Keratinocyte (primary cell): ENCODE measurements around the gene KDM6B. TPM values are rescaled to one million over a fixed set of nuclear protein-coding genes. Genes with fewer than 3 reads are reported as not detected.

Experiments
- DNase-seq: peaks from one replicate; pipeline ENCODE4 v3.0.0-alpha.2; 2011; ENCODE audit warnings: low read depth, missing footprints, low spot score
- FAIRE-seq: peaks from 2 replicates; lab custom pipeline; 2011; peaks lifted over from hg19 to GRCh38; lab: Jason Lieb, UNC
- H2AFZ ChIP-seq: 2 replicates; pipeline ENCODE4 v1.6.0; 2012; ENCODE audit warnings: low read length, control low read depth, inconsistent platforms; ENCODE audit not compliant: control insufficient read depth
- H3K27ac ChIP-seq: 2 replicates; pipeline ENCODE4 v1.5.1; 2011; ENCODE audit warnings: low read length; ENCODE audit not compliant: control insufficient read depth, insufficient read depth
- H3K27me3 ChIP-seq: 3 replicates; pipeline ENCODE4 v1.6.0; 2011; ENCODE audit warnings: low read length; ENCODE audit not compliant: control insufficient read depth, insufficient read depth; ENCODE audit errors: extremely low read depth
- H3K36me3 ChIP-seq, 2 experiments: 2 replicates in 1 of 2; 3 replicates in 1 of 2; pipeline ENCODE4 v1.5.1; 2011; ENCODE audit warnings: low read length in 2 of 2, mild to moderate bottlenecking in 1 of 2; ENCODE audit not compliant: control insufficient read depth in 2 of 2, insufficient read depth in 2 of 2; ENCODE audit errors: extremely low read depth in 1 of 2
- H3K4me1 ChIP-seq: 3 replicates; pipeline ENCODE4 v1.5.1; 2011; ENCODE audit warnings: low read length; ENCODE audit not compliant: control insufficient read depth, insufficient read depth; ENCODE audit errors: extremely low read depth
- H3K4me2 ChIP-seq: 3 replicates; pipeline ENCODE4 v1.6.0; 2011; ENCODE audit warnings: low read depth, low read length; ENCODE audit not compliant: control insufficient read depth, insufficient read depth; ENCODE audit errors: extremely low read depth
- H3K4me3 ChIP-seq, 3 experiments: fragments of 200-600 bp in 1 of 3; sonication (generic) in 1 of 3; 2 replicates in 2 of 3; 3 replicates in 1 of 3; pipeline ENCODE4 v1.5.1; 2011 to 2016; ENCODE audit warnings: low read length in 3 of 3, mild to moderate bottlenecking in 3 of 3, control low read depth in 2 of 3, inconsistent platforms in 1 of 3, low read depth in 1 of 3, mixed read lengths in 1 of 3, mixed run types in 1 of 3, moderate library complexity in 1 of 3; ENCODE audit not compliant: control insufficient read depth in 2 of 3, insufficient read depth in 2 of 3; ENCODE audit errors: extremely low read depth in 1 of 3
- H3K79me2 ChIP-seq: 2 replicates; pipeline ENCODE4 v1.6.0; 2012; ENCODE audit warnings: low read length; ENCODE audit not compliant: control insufficient read depth, insufficient read depth
- H3K9ac ChIP-seq: 3 replicates; pipeline ENCODE4 v1.6.0; 2011; ENCODE audit warnings: low read length; ENCODE audit not compliant: control insufficient read depth, insufficient read depth; ENCODE audit errors: extremely low read depth
- H3K9me1 ChIP-seq: 3 replicates; pipeline ENCODE4 v1.6.0; 2011; ENCODE audit warnings: low read length; ENCODE audit not compliant: control insufficient read depth, insufficient read depth; ENCODE audit errors: extremely low read depth
- H3K9me3 ChIP-seq: 2 replicates; pipeline ENCODE4 v1.5.1; 2012; ENCODE audit warnings: low read depth, low read length; ENCODE audit not compliant: control insufficient read depth
- H4K20me1 ChIP-seq: 3 replicates; pipeline ENCODE4 v1.6.0; 2011; ENCODE audit warnings: low read length; ENCODE audit not compliant: control insufficient read depth, insufficient read depth; ENCODE audit errors: extremely low read depth
- EZH2 ChIP-seq: IDR thresholded peaks from one replicate; pipeline ENCODE4 v1.6.1; 2012; ENCODE audit warnings: inconsistent platforms, mild to moderate bottlenecking, low read length, moderate library complexity
- dilution Hi-C: fragments of 300-500 bp; cut with MboI; formaldehyde crosslinking; loops from one replicate; pipeline ENCODE4 v1.7.0; 2020; ENCODE audit warnings: low sequenced_read_pairs; ENCODE audit not compliant: extremely low pct_ligation_motif_present
- polyA plus RNA-seq, 5 experiments: library from polyadenylated mRNA; depleted of rRNA in 3 of 5; stranded (reverse) in 3 of 5; stranded (forward) in 1 of 5; unstranded in 1 of 5; fragments of >200 nt; gene quantifications; 1 replicate in 1 of 5; 2 replicates in 3 of 5; 3 replicates in 1 of 5; pipeline versions ENCODE4 v1.2.1 to v1.2.3, GENCODE V29; 2011 to 2012; ENCODE audit warnings: missing spikeins in 2 of 5, low read depth in 1 of 5, low replicate concordance in 1 of 5
- TF ChIP-seq, protein P1 (sequence below), 3 experiments: IDR thresholded peaks in 1 of 3; conservative IDR thresholded peaks in 1 of 3; optimal IDR thresholded peaks in 1 of 3; 2 replicates in 2 of 3; 3 replicates in 1 of 3; pipeline versions ENCODE3 to v1.5.1; 2011; ENCODE audit warnings: low read length in 3 of 3, mild to moderate bottlenecking in 3 of 3, moderate library complexity in 2 of 3, control low read depth in 1 of 3, inconsistent platforms in 1 of 3; ENCODE audit not compliant: insufficient read depth in 2 of 3; ENCODE audit errors: extremely low read depth in 1 of 3

KDM6B gene
- polyA plus RNA-seq, 1 donor (not counting 4 experiments of a cell fraction or from before 2014, with no cell fraction given), result 1.6 TPM

DNA sequence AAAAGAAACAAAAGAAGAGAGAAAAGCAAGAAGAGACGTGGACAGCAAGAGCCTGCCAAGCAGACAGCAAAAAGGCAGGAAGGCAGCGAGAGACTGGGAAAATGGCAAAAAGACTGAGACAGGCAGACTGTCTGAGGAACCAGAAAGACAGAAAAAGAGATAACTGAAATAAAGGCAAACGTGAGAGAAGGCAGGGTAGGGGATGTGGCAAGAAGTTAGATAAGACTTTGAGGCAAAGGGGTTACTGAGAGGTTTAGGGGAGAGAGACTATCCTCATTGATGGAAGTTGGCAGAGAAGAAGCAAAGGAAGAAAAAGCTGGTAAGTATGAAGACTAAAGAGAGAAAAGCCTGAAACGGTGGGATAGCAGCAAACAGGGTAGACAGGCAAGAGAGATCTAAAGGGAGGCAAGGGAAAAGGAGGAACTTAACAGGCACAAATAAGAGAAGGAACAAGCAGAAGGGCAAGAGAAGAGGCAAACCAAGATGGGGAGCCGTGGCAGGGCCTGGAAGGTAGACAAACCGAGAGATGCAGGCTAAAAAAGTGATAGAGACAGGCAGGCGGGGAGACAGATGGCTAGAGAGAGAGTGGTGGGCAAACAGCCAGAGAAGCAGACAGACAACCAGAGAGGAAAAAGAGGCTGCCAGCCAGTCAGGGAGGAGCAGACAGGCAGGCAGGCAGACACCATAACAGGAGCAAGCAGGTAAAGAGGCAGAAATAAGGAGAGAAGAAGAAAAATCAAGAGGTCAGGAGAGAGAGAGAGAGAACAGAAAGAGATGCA lies 47.4 kb downstream of the KDM6B start:
- Histone ChIP-seq H3K27ac (no peak overlapping the region), H3K4me1 (peaks cover 20% of the 10 kb centered on the region), H3K9me1 (no peaks in the 10 kb centered on the region), H3K36me3 (peaks cover 6 to 12% of the 10 kb centered on the region in 2 experiments), H3K4me2 (no peak overlapping the region), H3K9me3 (no peaks in the 10 kb centered on the region), H2AFZ (no peak overlapping the region), H3K79me2 (peaks cover 9% of the 10 kb centered on the region), H3K4me3 (no peak overlapping the region), H3K27me3 (no peaks in the 10 kb centered on the region), H4K20me1 (no peaks in the 10 kb centered on the region), H3K9ac (no peak overlapping the region)
- dilution Hi-C loops, result no loop called here
- DNase-seq, result no peak
- FAIRE-seq, result no peak
- TF ChIP-seq, protein P1, sequence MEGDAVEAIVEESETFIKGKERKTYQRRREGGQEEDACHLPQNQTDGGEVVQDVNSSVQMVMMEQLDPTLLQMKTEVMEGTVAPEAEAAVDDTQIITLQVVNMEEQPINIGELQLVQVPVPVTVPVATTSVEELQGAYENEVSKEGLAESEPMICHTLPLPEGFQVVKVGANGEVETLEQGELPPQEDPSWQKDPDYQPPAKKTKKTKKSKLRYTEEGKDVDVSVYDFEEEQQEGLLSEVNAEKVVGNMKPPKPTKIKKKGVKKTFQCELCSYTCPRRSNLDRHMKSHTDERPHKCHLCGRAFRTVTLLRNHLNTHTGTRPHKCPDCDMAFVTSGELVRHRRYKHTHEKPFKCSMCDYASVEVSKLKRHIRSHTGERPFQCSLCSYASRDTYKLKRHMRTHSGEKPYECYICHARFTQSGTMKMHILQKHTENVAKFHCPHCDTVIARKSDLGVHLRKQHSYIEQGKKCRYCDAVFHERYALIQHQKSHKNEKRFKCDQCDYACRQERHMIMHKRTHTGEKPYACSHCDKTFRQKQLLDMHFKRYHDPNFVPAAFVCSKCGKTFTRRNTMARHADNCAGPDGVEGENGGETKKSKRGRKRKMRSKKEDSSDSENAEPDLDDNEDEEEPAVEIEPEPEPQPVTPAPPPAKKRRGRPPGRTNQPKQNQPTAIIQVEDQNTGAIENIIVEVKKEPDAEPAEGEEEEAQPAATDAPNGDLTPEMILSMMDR (optimal IDR thresholded peaks at IDR 0.05 in 1 of 3, IDR thresholded peaks at IDR 0.05 in 1 of 3, conservative IDR thresholded peaks at IDR 0.05 in 1 of 3; ENCODE audit: extremely low read depth in 1 of 3, insufficient read depth in 2 of 3, low read length in 3 of 3), result no peak
- TF ChIP-seq EZH2, result no peak

DNA sequence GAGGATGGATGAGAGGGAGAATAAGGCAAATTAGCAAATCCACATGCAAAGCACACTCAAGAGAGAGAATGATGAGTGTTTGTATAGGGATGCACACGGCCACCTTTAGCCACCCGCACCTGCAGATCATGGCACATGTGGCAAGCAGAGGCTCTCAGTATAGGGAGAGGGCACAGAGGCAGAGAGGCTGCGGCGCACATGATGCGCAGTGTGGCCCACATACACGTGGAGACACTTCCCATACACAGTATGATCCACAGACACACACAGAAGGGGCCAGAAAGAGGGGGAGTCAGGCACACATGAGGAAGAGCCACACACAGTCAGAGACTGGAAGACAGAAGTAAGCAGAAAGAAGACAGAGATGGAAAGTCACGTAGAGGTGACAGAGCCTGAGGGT lies 48.1 kb downstream of the KDM6B start:
- H3K27me3 ChIP-seq, result no peaks in the 10 kb centered on the region
- no peaks in the 10 kb centered on the region for H3K9me1 ChIP-seq
- dilution Hi-C loops, result no loop called here
- peaks cover 25% of the 10 kb centered on the region for H3K4me1 ChIP-seq
- H3K79me2 ChIP-seq, result peaks cover 9% of the 10 kb centered on the region
- no peak overlapping the region for H3K4me3 ChIP-seq
- DNase-seq (no peak), FAIRE-seq (no peak)
- no peak for TF ChIP-seq EZH2
- TF ChIP-seq, protein P1 (optimal IDR thresholded peaks at IDR 0.05 in 1 of 3, IDR thresholded peaks at IDR 0.05 in 1 of 3, conservative IDR thresholded peaks at IDR 0.05 in 1 of 3; ENCODE audit: extremely low read depth in 1 of 3, insufficient read depth in 2 of 3, low read length in 3 of 3), result no peak
- H3K36me3 ChIP-seq, result peaks cover 6 to 12% of the 10 kb centered on the region in 2 experiments
- no peaks in the 10 kb centered on the region for H4K20me1 ChIP-seq
- no peak overlapping the region for H2AFZ ChIP-seq
- H3K4me2 ChIP-seq, result peak overlapping the region; percentile 17
- H3K27ac ChIP-seq, result no peak overlapping the region
- no peaks in the 10 kb centered on the region for H3K9me3 ChIP-seq
- H3K9ac ChIP-seq, result peak overlapping the region; percentile 19
